Measurements from ENCODE around the gene NECAB3. TPM values are rescaled to one million over a fixed set of nuclear protein-coding genes. Genes with fewer than 3 reads are reported as not detected.

The NECAB3 gene
- total RNA-seq, 1 donor from 2014 or later: 16.2 TPM

GRCh38 chr20:33697129-33697528 is 22.9 kb upstream of the NECAB3 start:
- no peak for DNase-seq (ENCODE audit: low read depth, low spot score)

DNA sequence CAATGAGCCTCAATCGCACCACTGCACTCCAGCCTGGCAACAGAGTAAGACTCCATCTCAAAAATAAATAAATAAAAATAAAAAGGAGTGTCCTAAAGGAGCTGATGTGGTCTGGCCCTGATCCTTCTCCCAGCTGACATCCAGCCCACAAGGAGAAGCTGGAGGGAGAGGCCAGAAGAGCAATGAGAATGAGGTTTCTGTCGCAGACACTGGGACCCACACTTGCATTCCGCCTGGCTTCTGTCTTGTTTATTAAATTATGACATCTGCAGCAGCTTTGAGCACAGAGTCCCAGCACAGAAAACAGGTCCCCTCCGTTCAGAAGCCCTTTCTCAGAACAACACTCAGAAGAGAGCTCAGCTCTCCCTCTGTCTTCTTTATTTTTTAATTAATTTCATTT is 22.2 kb upstream of the NECAB3 start:
- DNase-seq (ENCODE audit: low read depth, low spot score): no peak

- no peak for DNase-seq (ENCODE audit: low read depth, low spot score)
Observed at GRCh38 chr20:33694639-33695012, 20.4 kb upstream of the NECAB3 start.

DNA sequence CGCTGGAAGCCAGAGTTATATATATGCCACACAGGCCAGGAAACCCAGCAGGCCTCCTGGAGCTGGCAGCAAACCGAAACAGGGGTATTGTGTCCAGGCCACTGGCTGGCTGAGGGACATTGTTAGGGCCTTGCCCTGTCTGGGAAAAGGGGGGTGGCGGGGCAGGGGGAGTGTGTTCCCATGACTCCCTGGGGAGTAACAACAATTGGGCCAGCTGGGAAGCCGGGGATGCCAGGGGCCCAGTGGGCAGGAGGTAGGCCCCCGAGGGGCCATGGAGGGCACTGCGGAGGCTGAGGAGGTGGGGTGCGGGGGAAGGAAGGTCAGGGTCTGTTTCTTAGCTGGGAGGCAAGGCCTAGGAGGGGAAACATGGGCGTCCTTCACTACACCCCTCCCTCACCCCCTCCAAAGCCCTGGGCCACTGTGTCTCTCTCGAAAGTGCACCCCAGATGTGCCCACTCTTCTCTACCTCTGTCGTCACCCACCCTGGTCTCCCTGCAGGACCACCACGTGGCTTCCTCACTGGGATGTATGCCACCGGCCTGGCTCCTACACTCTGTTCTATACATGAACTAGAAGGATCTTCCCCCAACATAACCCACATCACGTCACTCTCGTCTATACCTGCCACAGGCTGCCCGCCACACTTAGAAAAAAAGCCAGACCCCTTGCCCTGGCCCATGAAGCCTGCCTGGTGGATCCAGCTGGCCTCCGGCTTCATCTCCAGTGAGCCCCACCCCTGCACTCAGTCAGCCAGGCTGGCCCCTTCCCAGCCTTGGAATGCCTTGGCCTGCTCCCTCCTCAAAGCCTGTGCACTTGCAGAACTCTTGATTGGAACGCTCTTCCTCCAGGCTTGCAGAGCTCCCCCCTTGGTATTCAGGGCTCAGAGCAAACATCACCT is 19.8 kb upstream of the NECAB3 start:
- no peak for DNase-seq (ENCODE audit: low read depth, low spot score)

DNA sequence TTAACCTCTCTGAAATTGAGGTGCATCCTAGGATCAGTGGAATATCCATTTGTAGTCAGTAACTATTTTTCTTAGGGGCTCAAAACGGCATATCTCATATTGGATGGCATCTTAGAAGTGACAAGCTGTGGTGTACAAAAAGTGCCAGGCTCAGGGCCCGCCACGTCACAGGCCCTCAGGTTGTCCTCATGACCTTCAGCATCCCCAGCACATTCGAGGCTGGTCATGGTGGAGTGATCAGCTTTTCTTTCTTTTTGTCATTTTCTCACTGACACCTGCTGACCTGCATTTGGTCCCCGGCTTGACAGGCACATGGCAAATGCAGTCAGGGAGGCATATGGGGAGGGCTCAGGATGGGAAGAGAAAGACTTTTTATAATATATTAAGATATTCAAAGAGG is 19.1 kb upstream of the NECAB3 start:
- no peak for DNase-seq (ENCODE audit: low read depth, low spot score)

DNA sequence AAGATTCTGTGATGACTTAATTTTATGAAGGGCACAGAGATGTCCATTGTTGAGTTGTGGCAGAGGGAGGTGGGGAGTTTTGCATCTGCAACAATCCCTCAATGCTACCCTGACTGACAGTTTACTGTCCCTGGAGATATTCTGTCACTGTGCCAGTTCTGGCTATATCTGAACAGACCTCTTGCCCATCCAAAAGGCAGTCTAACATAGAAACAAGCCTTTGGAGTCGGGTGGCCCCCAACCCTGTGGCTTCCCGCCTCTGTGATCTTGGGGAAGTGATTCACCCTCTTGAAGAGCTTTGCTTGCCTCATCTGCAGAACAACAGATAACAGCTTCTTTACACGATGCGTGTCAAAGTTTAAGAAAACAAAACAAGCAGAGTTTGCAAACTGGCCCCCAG is 15.7 kb upstream of the NECAB3 start:
- no peak for DNase-seq (ENCODE audit: low read depth, low spot score)

GRCh38 chr20:33689493-33689892 is 15.3 kb upstream of the NECAB3 start:
- no peak for DNase-seq (ENCODE audit: low read depth, low spot score)

DNA sequence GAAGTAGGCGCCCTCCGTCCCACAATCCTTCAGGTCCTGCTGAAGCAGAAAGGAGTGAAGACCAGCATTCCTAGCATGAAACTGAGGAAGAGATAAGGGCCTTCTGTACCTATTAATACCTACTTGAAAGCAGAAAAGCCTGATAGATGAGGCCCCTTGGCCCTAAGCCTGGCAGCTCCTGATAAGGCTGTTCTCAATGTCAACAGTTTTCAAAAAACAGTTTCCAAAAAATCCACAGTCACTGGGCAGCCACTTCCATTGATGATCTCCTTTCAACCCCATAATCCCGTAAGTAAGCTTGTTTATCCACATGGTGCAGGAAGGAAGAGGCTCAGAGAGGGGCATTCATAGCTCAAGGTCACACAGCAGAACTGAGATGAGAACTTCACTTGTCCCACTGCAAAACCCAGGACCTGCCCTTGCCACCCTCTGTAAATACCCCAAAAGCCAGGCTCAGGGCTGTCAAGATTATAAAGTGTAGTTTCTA is 14.8 kb upstream of the NECAB3 start:
- DNase-seq (ENCODE audit: low read depth, low spot score): no peak

DNA sequence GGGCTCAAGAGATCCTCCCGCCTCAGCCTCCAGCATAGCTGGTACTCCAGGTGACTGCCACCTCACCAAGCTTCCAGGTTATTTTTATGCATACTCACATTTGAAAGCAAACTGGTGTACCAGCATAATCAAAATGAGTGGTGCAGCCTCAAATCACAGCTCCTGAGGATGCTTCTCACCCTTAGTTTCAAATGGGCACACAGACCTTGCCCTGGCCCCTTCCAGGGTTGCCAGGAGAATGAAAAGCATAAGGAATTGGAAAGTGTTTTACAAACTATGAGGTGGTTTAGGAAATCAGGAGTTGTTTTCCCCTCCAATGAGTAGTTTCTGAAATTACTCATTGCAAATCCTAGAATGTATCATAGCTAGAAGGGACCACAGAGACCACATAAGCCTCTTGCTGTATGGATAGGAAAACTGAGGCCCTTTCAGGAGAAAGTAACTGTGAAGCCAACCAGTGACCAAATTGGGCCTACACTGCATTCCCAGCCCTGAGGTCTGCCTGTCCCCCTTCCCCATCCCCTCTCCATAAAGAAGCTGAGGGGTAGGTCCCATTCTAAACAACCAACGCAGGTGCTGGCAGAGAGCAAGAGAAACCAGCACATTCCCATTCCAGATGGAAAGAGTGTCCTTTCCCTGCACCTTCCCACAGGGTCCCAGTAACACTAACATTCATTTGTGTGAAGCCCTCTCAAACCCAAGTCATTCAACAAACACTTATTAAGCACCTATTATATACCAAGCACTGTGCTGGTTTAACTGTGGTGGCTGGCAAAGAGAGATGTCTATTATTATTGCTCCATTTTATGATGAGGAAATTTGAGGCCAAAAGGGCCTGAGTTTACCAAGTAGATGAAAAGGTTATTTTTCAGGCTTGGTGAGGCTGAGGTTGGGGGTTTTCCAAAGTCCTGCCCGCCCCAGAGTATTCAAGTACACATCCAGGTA is 14.0 kb upstream of the NECAB3 start:
- DNase-seq (ENCODE audit: low read depth, low spot score): no peak

- no peak for DNase-seq (ENCODE audit: low read depth, low spot score)
Observed at GRCh38 chr20:33687370-33687915, 13.2 kb upstream of the NECAB3 start.

- no peak for DNase-seq (ENCODE audit: low read depth, low spot score)
Observed at GRCh38 chr20:33686984-33687366, 12.7 kb upstream of the NECAB3 start.

DNA sequence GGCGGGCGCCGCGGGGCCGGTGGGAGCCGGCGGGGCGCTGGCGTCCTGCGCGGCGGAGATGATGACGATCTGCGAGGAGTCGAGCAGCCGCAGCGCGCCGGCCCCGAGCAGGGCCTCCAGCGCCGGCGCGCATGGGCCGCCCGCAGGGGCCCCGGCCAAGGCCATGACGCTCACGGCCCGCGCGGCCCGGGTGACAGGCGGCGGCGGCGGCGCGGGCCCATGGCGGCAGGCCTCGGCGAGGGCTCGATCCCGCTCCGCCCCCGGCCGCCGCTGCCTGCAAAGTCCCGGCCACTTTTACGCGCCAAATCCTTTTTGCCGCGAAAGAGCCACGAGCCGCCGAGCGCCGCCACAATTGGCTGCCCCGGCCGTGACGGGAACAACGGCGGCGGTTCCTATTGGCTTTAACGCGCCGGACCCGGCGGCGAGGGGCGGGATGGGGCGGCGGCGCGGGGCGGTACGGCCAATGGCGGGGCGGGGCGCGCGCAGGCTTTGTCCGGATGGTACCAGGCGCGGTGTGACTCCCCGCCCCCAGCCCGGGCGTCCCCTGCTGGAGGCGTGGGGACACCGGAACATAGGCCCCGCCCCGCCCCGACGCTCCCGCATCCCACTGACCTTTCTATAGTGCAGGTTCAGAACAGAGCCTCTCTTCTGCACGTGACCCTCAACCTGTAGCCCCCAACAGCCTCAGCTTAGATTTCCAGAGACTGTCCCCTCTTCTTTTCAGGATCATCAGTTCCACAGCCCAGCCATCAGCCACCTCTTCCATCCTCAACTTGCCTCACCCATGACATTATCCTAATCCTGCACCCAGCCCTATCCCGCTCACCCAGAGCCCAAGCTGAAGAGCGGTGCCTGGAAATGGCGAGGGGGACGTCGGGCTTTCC is 12.1 kb upstream of the NECAB3 start, which contains the start of gene E2F1:
E2F1 (minus strand) TSS at position 286 of the 884 bp plus-strand sequence; CDS start at position 165, 121 bp downstream.
- DNase-seq (ENCODE audit: low read depth, low spot score): peak; percentile 57

- no peak for DNase-seq (ENCODE audit: low read depth, low spot score)
Observed at GRCh38 chr20:33685328-33686099, 11.3 kb upstream of the NECAB3 start.

DNA sequence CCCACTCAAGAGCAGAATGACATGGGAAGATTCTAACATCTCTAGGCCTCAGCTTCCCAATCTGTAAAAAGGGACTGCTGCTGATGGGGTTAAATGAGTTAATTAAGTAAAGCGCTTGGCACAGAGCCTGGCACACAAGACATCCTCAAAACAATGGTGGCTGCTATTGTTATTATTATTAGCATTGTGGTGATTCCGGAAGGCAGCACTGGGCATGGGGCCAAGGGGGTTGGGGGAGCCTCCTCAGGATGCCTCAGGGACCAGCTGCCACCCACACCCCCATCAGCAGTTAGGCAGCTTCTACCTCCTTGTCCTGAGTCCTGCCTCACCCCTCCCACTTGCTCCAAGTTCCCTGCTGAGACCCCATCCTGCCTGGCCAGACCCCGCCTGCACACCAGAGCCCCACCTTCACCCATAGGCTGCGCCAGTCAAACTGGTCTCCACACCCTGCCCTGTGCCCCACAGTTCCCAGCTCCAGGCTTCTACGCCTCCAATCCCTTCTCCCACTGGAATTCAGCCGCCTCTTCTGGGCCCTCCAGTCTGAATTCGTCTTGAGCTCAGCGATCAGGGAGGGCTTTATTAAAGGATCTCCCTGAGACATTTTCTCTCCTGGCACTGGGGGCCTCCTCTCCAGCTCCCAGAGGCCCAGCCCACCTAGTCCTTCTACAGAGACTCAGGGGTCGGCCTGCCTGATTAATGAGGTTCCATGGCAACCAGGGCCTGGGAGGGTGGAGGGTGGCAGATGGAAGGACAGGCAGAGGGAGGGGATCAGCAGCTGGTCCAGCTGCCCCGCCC is 10.5 kb upstream of the NECAB3 start:
- DNase-seq (ENCODE audit: low read depth, low spot score): no peak

DNA sequence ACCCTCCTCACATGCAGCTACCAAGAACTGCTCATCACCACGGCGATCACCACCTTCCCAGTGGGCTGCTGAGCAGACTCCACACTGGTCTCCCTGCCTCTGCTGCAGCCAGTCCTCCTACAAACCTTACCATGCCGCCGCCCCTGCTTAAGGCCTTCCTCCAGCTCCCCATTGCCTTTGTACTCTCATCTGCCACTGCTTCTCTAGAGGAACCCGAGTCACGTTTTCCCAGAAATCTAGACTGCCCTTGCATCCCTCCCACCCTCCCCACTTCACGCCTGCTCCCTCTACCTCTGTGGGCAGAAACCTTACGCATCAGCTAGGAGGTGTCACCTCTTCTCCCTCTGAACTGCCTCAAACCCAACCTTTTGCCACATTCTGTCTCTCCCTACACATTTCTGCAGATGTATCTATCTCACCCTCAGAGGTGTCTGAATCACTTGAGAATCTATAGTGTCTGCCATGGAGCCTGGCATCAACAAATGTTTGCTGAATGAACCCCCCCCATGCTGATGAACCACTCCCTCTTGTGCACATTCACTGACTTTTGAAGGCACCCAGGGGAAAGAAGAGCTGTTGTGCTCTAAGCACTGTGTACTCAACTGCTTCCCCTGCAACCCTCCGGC is 7.6 kb upstream of the NECAB3 start:
- no peak for DNase-seq (ENCODE audit: low read depth, low spot score)

DNA sequence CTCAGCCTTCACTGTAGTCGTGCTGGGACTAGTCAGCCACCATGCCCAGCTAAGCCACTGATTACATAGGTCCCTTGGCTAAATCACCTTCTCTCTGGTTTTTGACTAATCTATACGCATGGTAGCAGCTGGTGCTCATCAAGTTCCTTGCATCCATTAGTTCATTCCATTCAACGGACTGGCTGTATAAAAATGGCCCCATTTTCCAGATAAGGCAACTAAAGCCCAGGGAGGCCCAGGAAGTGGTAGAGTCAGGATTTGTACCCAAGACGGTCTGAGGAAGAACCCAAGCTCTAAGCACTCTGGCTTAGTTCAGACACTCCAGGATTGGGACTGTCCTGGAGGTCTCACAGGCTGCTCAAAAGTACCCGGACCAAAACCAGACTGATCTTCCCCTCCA is 7.1 kb upstream of the NECAB3 start:
- no peak for DNase-seq (ENCODE audit: low read depth, low spot score)

DNA sequence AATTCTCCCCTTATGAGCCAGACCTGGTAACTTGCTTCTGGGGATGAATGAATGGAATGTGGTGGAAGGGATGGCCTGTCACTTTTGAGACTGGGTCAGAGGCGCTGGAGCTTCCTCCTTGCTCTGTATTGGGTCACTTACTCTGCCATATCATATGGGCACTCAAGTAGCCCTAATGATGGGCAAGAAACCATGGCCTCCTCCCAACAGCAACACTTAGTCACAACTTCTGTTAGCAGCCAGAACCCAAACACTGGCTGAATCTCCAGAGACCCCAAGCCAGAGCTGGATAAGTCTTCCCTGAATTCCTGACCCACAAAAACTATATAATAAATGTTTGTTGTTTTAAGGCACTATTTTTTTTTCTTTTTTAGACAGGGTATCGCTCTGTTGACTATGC is 6.5 kb upstream of the NECAB3 start:
- no peak for DNase-seq (ENCODE audit: low read depth, low spot score)

DNA sequence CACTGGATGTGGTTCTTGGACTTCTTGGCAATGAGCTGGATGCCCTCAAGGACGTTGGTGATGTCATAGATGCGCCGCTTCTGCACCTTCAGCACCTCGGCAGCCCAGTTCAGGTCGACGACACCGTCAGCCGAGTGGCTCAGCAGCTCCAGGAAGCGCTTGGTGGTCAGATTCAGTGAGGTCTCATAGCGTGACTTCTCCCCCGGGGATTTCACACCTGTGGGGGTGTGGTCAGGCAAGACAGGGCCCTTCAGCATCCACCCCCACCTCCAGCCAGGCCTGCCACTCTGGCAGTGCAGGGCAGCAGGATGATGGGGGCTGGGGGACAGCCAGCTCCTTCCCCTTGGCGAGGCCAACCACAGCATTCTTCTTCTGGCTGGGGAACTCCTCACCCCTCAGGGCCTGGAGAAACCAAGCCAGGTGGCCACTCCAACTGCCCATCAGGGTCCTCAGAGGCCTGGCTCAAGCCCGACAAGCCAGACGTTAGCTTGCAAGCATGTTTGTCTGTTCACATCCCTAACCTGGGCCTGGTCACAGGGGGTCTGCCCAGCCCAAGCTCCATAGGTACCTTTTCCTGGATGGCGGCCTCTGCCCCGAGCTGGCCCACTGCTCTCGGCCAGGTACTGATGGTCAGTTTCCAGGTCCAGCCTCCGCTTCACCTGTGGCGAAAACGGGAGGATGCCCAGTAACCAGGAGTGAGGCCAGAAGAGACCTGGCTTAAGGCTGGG is 5.7 kb upstream of the NECAB3 start:
- no peak for DNase-seq (ENCODE audit: low read depth, low spot score)
